Suppressor macrophage treated with lipopolysaccharide for 1 hour (primary cell): ENCODE measurements around the gene ABITRAM.
"Not testable (repeated sequence)": the region's sequence is repeated elsewhere in the genome, so short reads cannot be mapped to it uniquely, and the experiment has no call there.

ENCODE experiments used
- DNase-seq, 3 donors: peaks; one replicate each; pipeline ENCODE4 v3.0.0-alpha.2; 2020 to 2022

Gene ABITRAM

GRCh38 chr9:108934323-108934893 is at the start of gene ABITRAM:
TSS of gene ABITRAM (plus strand) at chr9:108934400. CDS start at chr9:108934487, 87 bp downstream.
- peak; percentile 91 to 95 (median 92) for DNase-seq

GRCh38 chr9:108884701-108885100 is 49.5 kb upstream of the ABITRAM start:
- no peak for DNase-seq

- DNase-seq, result peak in 1 of 3 donors; percentile 5
Measured at GRCh38 chr9:108885643-108886348, 48.4 kb upstream of the ABITRAM start.

- not testable (repeated sequence) for DNase-seq
Measured at GRCh38 chr9:108886594-108887271, 47.5 kb upstream of the ABITRAM start.

- DNase-seq, result no peak
Measured at GRCh38 chr9:108889649-108890067, 44.5 kb upstream of the ABITRAM start.

GRCh38 chr9:108894225-108894997 is 39.8 kb upstream of the ABITRAM start:
- no peak for DNase-seq

- DNase-seq, result no peak
Measured at GRCh38 chr9:108897324-108898096, 36.7 kb upstream of the ABITRAM start.

GRCh38 chr9:108899023-108899695 is 35.0 kb upstream of the ABITRAM start:
- DNase-seq, result not testable (repeated sequence)

GRCh38 chr9:108900176-108900575 is 34.0 kb upstream of the ABITRAM start:
- DNase-seq, result no peak

GRCh38 chr9:108903420-108904103 is 30.6 kb upstream of the ABITRAM start:
- no peak for DNase-seq

GRCh38 chr9:108904161-108904560 is 30.0 kb upstream of the ABITRAM start:
- no peak for DNase-seq

GRCh38 chr9:108905494-108905893 is 28.7 kb upstream of the ABITRAM start:
- DNase-seq, result no peak

- DNase-seq, result no peak
Measured at GRCh38 chr9:108910402-108910801, 23.8 kb upstream of the ABITRAM start.

- DNase-seq, result no peak
Measured at GRCh38 chr9:108910914-108911313, 23.3 kb upstream of the ABITRAM start.

GRCh38 chr9:108911820-108912219 is 22.4 kb upstream of the ABITRAM start:
- no peak for DNase-seq

- no peak for DNase-seq
Measured at GRCh38 chr9:108913391-108913790, 20.8 kb upstream of the ABITRAM start.

GRCh38 chr9:108919517-108919916 is 14.7 kb upstream of the ABITRAM start:
- no peak for DNase-seq

GRCh38 chr9:108920401-108920800 is 13.8 kb upstream of the ABITRAM start:
- not testable (repeated sequence) for DNase-seq

- no peak for DNase-seq
Measured at GRCh38 chr9:108921200-108921599, 13.0 kb upstream of the ABITRAM start.

GRCh38 chr9:108924466-108924865 is 9.7 kb upstream of the ABITRAM start:
- DNase-seq, result no peak

GRCh38 chr9:108928386-108928785 is 5.8 kb upstream of the ABITRAM start:
- no peak for DNase-seq
